NB4 (cell line): ENCODE data around the gene SH3BP4.

Experiments
- CTCF ChIP-seq: IDR thresholded peaks from one replicate; pipeline ENCODE4 v1.5.1; 2012; ENCODE audit warnings: low read depth, low read length
- MYC ChIP-seq: IDR thresholded peaks from 2 replicates; pipeline ENCODE4 v1.6.1; 2011; ENCODE audit warnings: low read depth, low read length
- POLR2A ChIP-seq: IDR thresholded peaks from 2 replicates; pipeline ENCODE4 v1.6.1; 2011; ENCODE audit warnings: mild to moderate bottlenecking; ENCODE audit not compliant: insufficient read length; ENCODE audit errors: extremely low read depth
- TF ChIP-seq, protein P1 (sequence below): IDR thresholded peaks from 2 replicates; pipeline ENCODE4 v1.6.1; 2011; ENCODE audit warnings: low read depth, low read length

DNA sequence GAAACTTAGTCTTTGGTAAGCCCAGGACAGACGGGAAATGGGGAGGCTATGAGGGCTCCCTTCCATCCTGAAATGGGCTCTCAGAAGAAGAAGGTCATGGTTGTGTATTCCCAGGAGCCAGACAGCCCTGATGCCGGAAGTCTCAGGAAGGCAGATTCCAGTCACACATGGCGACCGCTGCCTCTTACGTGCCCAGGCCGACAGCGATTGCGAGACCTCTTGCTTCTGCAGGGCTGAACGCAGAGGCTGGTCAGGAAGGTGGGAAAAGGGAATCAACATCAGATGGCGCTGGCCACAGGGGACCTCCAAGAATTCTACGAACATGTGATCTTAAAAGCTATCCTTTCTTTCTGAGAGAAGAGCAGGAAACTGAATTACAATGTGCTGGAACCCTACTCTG lies 22.8 kb upstream of the SH3BP4 start:
- TF ChIP-seq CTCF: no peak
- TF ChIP-seq POLR2A: no peak
- TF ChIP-seq, protein P1, sequence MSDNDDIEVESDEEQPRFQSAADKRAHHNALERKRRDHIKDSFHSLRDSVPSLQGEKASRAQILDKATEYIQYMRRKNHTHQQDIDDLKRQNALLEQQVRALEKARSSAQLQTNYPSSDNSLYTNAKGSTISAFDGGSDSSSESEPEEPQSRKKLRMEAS: no peak
- TF ChIP-seq MYC: no peak
